ENCODE data around the gene KCTD16. TPM values are rescaled to one million over a fixed set of nuclear protein-coding genes. Genes with fewer than 3 reads are reported as not detected.

The KCTD16 gene
- total RNA-seq, 2 donors from 2014 or later = 0.27 to 0.35 TPM

DNA sequence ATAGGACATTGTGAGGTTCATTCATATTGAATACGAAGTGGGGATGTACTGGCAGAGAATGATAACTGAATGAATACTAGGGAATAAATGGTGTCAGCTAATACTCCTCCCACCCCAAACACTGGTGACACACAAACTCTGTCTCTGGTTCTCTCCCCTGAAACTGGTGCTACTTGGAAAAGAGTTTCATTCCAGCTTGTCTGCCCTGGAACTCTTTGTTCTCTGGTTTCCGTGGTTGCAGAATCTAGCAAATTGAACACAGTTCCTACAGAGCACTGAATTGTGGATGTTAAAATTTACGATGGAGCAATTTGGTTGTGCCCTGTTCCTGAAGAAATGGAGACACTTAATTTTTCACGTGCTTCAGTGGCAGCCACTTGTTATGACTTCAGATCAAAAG is 181.7 kb downstream of the KCTD16 start:
- Histone ChIP-seq H3K27ac (peak overlapping the region in 1 of 2 donors; percentile 26), H3K9me3 (no peaks in the 10 kb centered on the region), H3K4me3 (peak overlapping the region; percentile 4), H3K27me3 (replicated peaks; ENCODE audit: insufficient read depth) (no peaks in the 10 kb centered on the region), H3K4me1 (ENCODE audit: control insufficient read depth in 1 of 2, low read depth in 2 of 2) (peaks cover 0 to 7% of the 10 kb centered on the region in 2 donors), H3K36me3 (no peaks in the 10 kb centered on the region)
- ATAC-seq (ENCODE audit: insufficient number of reproducible peaks, low FRiP score, low read depth) (no peak), DNase-seq (ENCODE audit: low spot score) (no peak)
- TF ChIP-seq, protein P1, sequence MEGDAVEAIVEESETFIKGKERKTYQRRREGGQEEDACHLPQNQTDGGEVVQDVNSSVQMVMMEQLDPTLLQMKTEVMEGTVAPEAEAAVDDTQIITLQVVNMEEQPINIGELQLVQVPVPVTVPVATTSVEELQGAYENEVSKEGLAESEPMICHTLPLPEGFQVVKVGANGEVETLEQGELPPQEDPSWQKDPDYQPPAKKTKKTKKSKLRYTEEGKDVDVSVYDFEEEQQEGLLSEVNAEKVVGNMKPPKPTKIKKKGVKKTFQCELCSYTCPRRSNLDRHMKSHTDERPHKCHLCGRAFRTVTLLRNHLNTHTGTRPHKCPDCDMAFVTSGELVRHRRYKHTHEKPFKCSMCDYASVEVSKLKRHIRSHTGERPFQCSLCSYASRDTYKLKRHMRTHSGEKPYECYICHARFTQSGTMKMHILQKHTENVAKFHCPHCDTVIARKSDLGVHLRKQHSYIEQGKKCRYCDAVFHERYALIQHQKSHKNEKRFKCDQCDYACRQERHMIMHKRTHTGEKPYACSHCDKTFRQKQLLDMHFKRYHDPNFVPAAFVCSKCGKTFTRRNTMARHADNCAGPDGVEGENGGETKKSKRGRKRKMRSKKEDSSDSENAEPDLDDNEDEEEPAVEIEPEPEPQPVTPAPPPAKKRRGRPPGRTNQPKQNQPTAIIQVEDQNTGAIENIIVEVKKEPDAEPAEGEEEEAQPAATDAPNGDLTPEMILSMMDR (IDR thresholded peaks at IDR 0.05) = no peak

DNA sequence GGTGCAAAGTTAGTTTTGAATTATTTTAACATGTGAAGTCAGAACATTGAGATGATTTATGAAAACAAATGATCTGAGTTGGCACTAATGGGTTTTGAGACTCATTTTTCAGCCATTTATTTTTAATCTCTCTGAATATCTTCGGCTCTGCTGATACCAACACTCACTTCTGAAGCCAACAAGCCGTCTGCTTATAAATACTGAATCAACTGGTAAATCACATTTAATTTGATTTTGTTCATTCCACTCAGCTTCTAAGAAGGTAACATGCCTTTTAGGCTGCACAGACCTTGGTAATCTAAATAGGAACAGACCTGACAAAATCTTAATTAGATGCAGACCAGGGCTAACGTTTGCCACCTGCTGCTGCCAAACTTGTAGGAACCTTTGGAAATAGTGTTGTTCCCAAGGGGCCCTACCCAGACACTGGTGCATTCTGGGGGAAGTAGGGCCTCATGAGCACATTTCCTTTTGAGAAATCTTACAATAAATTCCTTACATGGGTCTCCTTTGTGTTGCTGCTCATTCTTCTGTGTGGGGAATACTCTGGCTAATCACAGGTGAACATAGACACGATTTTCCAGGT is 182.2 kb downstream of the KCTD16 start:
- TF ChIP-seq, protein P1 (IDR thresholded peaks at IDR 0.05) = no peak

DNA sequence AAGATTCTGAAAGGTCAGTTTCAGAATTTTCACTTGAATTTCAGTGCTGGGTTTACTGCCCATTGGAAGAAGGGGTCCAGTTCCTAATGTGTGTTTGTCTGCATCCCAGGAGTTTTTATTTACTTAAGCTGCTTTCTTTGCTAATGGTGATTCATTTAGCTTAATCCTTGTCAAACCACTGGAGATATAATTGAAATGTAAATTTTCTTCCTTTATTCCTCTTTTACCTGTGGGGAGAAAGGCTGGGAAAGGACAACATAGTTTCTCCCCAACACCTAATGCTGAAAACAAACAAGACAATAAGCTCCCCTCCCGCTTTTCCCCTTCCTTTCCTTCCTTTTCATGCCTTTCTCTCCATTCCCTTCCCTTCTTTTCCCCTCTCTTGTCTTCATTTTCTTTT is 185.8 kb downstream of the KCTD16 start:
- Histone ChIP-seq H3K27me3 (replicated peaks; ENCODE audit: insufficient read depth) (no peaks in the 10 kb centered on the region), H3K36me3 (no peaks in the 10 kb centered on the region), H3K9me3 (no peaks in the 10 kb centered on the region), H3K4me1 (ENCODE audit: control insufficient read depth in 1 of 2, low read depth in 2 of 2) (peaks cover 0 to 7% of the 10 kb centered on the region in 2 donors), H3K27ac (no peak overlapping the region), H3K4me3 (no peak overlapping the region)
- ATAC-seq (ENCODE audit: insufficient number of reproducible peaks, low FRiP score, low read depth) = no peak
- TF ChIP-seq, protein P1 (IDR thresholded peaks at IDR 0.05) = no peak
- no peak for DNase-seq (ENCODE audit: low spot score)

More for the DNA sequence above, 182.2 kb downstream of the KCTD16 start:
- no peak for ATAC-seq (ENCODE audit: insufficient number of reproducible peaks, low FRiP score, low read depth)
- peak overlapping the region in 1 of 2 donors; percentile 26 for H3K27ac ChIP-seq
- H3K36me3 ChIP-seq = no peaks in the 10 kb centered on the region
- H3K27me3 ChIP-seq (replicated peaks; ENCODE audit: insufficient read depth) = no peaks in the 10 kb centered on the region
- no peaks in the 10 kb centered on the region for H3K9me3 ChIP-seq
- H3K4me1 ChIP-seq (ENCODE audit: control insufficient read depth in 1 of 2, low read depth in 2 of 2) = peaks cover 0 to 7% of the 10 kb centered on the region in 2 donors
- no peak for DNase-seq (ENCODE audit: low spot score)
- H3K4me3 ChIP-seq = peak overlapping the region; percentile 4

DNA sequence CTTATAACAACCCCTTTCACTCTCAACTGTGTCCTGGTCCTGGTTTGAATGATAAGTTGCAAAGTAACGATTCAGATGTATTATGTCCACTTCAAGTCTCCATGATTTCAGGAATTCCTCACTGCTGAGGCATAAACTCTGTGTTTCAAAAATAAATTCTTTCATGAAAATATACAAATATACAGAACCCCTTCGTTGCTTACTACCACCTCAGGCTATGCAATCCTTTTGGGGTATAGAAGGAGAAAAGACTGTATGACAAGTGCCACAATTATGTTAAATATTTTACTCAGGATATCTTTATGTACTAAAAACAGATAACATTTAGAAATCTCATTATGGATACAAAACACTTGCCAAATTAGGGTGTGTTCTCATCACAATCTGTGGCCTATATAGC is 190.7 kb downstream of the KCTD16 start:
- ATAC-seq (ENCODE audit: insufficient number of reproducible peaks, low FRiP score, low read depth) = no peak
- Histone ChIP-seq H3K27me3 (replicated peaks; ENCODE audit: insufficient read depth) (no peaks in the 10 kb centered on the region), H3K27ac (no peak overlapping the region), H3K4me3 (no peak overlapping the region), H3K36me3 (no peaks in the 10 kb centered on the region), H3K9me3 (no peaks in the 10 kb centered on the region), H3K4me1 (ENCODE audit: control insufficient read depth in 1 of 2, low read depth in 2 of 2) (no peaks in the 10 kb centered on the region)
- TF ChIP-seq, protein P1 (IDR thresholded peaks at IDR 0.05) = no peak
- no peak for DNase-seq (ENCODE audit: low spot score)

DNA sequence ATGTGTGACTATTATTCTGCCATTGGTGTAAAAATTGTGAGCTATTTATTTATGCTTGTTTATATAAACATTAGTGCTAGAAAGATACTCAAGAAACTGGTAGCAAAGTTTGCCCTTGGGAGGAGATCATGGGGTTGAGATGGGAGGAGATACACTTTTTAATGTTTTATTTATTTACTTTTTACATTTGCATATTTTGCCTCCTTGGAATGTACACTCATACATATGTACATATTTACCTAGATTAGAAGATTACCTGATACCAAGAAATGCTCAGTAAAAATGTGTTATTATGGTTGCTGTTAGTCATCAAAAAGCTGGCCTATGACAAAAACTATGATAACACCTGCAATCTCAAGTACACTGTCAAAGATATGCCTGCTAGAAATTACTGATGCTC is 195.2 kb downstream of the KCTD16 start:
- H3K4me1 ChIP-seq (ENCODE audit: control insufficient read depth in 1 of 2, low read depth in 2 of 2) = no peaks in the 10 kb centered on the region
- H3K27ac ChIP-seq = no peak overlapping the region
- H3K36me3 ChIP-seq = no peaks in the 10 kb centered on the region
- no peak for ATAC-seq (ENCODE audit: insufficient number of reproducible peaks, low FRiP score, low read depth)
- no peaks in the 10 kb centered on the region for H3K27me3 ChIP-seq (replicated peaks; ENCODE audit: insufficient read depth)
- no peaks in the 10 kb centered on the region for H3K9me3 ChIP-seq
- TF ChIP-seq, protein P1 (IDR thresholded peaks at IDR 0.05) = no peak
- no peak for DNase-seq (ENCODE audit: low spot score)
- no peak overlapping the region for H3K4me3 ChIP-seq

All from thoracic aorta (tissue), 2 donors.